ENCODE data around the gene ZFAND3.

The ZFAND3 gene

DNA sequence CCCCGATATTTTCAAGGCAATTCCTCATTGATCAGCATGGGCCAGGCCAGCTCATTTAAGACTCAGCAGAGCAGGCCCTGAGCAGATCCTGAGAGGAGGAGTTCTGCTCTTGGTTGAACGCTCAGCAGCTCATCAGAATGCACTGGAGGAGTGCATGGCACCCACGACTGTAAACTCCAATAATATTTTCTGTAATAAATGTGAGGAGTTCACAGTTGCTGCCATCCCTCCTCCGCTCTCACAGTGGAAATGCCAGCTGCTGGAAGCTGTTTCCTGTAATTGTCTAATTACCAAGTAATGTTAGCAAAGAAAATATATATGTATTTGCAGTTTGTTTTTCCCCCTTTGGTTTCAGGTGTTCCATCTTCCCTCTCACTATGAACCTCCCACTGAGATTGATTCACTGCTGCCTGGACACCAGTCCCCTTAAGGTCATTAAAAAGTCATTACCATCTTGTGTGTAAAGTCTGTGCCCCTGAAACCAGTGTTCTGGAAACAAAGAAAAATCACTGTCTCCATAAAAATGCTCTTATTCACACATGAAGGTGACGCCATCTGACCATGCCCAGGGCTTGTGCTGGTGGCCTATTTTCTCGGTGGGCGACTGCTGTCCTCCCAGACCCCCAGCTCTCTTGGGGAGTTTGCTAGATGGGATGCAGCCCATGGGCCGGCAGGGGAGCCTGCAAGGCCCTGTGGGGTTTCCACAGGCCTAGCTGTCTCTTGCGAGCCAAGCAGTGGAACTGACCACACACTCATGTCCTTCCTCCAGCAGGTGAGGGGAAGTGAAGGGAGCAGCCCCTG lies 374.2 kb downstream of the ZFAND3 start:
- DNase-seq, result peak; percentile 18

DNA sequence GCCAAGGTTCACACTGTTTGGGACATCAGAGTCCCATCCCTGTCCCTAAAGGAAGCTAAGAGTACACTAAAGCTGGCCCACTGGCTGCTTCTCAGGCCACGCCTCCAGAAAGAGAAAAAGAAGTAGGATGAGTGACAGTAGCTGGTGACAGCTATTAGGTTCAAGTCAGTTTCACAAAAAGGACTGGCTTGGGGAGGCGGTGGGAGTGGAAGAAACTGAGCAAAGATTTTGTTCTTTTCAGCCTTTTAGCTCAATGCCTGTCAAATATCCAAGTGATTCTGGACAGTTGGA lies 374.7 kb downstream of the ZFAND3 start:
- DNase-seq, result no peak

DNA sequence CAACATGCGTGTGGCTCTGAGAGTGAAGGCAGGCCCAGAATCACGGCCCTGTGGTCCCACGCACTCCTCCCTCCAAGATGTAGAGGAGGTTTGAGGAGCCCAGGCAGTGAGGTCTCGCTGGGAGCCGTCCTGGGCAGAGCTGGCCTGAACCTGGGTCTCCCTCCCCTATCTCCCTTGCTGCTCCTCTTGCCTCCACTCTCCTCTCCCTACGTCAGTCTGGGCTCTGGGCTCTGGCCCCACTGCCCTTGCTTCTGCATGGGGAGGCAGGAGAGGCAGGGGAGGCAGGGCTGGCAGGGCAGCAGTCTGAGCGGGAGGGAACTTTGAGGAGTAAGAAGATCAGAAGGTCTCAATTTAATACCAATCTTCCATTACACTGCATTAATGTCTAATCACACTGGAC lies 375.1 kb downstream of the ZFAND3 start:
- DNase-seq, result no peak

DNA sequence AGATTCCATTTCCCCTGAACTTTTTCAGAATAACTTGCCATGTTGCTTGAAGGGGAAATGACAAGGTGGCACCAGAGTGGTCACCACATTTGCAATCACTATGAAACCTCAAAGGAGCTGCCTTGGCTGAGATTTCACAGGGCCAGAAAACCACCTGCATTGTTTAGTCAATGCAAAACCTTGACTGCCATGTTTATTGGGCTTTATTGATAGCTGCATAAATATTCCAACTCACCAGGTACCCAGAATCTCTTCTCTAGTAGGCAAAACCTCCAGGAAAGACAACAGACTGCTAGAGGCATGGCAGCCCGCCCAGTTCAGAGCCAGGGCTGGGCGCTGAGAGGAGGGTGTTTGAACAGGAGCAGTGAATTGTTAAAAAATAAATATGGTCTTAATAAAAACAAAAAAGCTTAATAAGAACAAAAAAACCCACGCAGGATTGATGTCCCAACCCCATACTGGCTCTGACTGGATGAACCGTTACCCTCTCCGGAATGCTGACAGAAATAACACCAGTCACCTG lies 375.6 kb downstream of the ZFAND3 start:
- peak; percentile 21 for DNase-seq

DNA sequence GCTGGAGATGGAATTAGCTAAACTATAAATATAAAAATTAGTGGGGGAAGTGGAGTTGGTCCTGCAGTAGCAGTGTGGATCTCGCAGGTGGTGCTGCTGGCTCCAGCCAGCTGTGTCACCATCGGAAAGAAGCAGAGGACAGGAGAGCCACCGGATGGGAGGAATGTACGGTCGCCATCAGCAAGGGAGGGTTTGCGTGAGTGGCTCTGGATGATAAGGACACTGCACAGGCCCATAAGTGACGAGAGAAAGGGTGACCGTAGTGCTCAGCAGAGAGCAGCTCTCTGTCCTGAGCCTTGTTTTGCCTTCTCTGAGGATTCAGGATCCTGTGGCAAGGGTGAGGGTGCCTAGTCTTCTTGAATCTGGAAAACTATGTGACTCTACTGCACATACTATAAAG lies 378.7 kb downstream of the ZFAND3 start:
- no peak for DNase-seq

All from NCI-H1092 treated with DMSO at 0.1 percent for 48 hours (cell line).